Fibroblast of pulmonary artery (primary cell): ENCODE results near the gene SLC38A5.

Source experiments
- DNase-seq: peaks from one replicate; pipeline ENCODE4 v3.0.0-alpha.2; 2010; ENCODE audit warnings: low read depth
- H3K4me3 ChIP-seq: replicated peaks from 2 replicates; pipeline ENCODE4 v1.5.1; 2011; ENCODE audit warnings: low read depth, mild to moderate bottlenecking, control low read depth, low read length, moderate library complexity
- TF ChIP-seq, protein P1 (sequence below): IDR thresholded peaks from 2 replicates; pipeline ENCODE4 v1.5.1; 2011; ENCODE audit warnings: mild to moderate bottlenecking, control low read depth, low read length, inconsistent platforms; ENCODE audit errors: missing control alignments

The SLC38A5 gene

DNA sequence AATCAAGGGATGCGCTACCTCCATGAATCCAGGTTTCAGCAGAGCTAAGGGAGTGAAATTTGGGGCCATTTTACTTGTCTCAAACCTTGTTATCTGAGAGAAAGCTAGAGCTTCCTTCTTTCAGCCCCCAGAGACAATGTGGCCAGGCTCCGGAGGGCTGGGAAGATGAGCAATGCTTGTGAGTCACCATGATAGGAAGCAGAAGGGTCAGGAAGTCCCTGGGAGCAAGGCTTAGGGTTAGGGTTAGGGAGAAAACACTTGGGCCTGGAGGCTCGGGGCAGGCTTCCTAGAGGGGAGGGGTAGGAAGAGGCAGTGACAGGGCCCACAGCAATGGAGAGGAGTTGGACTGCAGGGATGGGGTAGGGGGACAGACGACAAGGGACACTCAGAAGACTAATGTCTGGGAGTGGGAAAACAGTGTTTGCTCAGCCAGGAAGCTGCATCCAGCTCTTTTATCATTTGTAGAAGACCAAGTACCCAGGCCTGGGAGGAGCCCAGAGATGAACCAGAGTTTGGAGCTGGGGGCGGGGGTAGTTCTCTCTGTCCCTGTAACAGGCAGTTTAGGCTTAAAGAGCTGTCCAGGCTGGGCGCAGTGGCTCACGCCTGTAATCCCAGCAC, 22.3 kb upstream of the SLC38A5 start:
- TF ChIP-seq, protein P1, sequence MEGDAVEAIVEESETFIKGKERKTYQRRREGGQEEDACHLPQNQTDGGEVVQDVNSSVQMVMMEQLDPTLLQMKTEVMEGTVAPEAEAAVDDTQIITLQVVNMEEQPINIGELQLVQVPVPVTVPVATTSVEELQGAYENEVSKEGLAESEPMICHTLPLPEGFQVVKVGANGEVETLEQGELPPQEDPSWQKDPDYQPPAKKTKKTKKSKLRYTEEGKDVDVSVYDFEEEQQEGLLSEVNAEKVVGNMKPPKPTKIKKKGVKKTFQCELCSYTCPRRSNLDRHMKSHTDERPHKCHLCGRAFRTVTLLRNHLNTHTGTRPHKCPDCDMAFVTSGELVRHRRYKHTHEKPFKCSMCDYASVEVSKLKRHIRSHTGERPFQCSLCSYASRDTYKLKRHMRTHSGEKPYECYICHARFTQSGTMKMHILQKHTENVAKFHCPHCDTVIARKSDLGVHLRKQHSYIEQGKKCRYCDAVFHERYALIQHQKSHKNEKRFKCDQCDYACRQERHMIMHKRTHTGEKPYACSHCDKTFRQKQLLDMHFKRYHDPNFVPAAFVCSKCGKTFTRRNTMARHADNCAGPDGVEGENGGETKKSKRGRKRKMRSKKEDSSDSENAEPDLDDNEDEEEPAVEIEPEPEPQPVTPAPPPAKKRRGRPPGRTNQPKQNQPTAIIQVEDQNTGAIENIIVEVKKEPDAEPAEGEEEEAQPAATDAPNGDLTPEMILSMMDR = no peak
- DNase-seq = peak; percentile 17
- H3K4me3 ChIP-seq = no peak overlapping the region

DNA sequence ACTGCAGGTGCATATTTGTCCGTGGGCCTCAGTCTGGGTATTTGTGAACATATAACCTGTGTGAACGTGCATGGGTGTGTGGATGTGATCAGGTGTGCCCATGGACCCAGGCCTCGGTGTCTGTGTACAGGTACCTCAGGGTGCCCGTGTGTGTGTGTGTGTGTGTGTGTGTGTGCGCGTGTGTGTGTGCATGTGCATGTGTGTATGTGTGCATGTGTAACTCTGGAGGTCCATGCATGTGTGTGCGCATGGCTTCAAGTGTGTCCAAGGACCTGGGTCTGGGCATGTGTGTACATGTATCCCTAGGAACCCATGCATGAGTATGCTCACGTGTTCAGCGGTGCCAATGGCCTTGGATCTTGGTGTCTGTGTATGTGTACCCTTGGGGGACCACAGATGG, 21.7 kb upstream of the SLC38A5 start:
- no peak for DNase-seq
- TF ChIP-seq, protein P1 = no peak
- H3K4me3 ChIP-seq = no peak overlapping the region

DNA sequence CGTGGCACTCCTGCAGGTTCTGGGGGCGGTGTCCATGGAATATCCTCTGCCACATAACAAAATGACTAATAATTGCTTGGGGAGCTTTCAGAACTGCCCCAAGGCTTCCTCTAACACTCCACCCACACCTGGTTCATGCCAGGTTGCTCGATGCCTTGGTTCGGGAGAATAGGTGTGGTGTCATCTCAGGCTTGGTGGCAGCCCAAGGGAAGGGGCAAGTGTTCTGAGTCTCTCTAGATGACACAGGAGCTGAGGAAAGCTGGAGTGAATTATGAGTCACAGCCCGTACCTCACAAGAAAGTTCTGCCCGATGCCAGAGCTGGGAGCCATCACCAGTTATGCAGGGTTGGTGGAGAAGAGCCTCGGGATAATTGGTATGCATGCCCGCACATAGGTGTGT, 20.6 kb upstream of the SLC38A5 start:
- H3K4me3 ChIP-seq = no peak overlapping the region
- TF ChIP-seq, protein P1 = no peak
- no peak for DNase-seq

- TF ChIP-seq, protein P1 = no peak
- no peak for DNase-seq
- no peak overlapping the region for H3K4me3 ChIP-seq
Measured at GRCh38 chrX:48489892-48490291, 19.8 kb upstream of the SLC38A5 start.

DNA sequence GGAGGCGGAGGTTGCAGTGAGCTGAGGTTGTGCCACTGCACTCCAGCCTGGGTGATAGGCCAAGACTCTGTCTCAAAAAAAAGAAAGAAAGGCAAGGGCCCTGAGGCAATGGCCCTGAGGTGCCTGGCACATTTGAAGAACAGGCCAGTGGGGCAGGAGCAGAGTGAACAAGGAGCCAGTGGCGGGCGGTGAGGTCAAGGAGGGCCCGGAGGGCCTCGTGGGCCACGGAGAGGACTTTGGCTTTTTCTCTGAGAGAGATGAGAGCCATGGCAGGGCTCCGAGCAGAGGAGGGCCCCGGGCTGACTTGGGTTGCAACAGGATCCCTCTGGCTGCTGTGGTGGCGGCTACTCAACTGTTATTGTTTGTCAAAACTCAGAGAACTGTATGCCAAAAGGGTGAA, 19.2 kb upstream of the SLC38A5 start:
- H3K4me3 ChIP-seq = no peak overlapping the region
- TF ChIP-seq, protein P1 = no peak
- DNase-seq = no peak

GRCh38 chrX:48488034-48488433, 18.0 kb upstream of the SLC38A5 start:
- H3K4me3 ChIP-seq = no peak overlapping the region
- TF ChIP-seq, protein P1 = no peak
- DNase-seq = no peak

- TF ChIP-seq, protein P1 = no peak
- no peak overlapping the region for H3K4me3 ChIP-seq
- DNase-seq = peak; percentile 85
Measured at GRCh38 chrX:48487362-48487798, 17.3 kb upstream of the SLC38A5 start.
